GM21723 (cell line): ENCODE data around the gene EMX1.

ENCODE experiments used
- ATAC-seq: cut with Tn5 transposase; IDR thresholded peaks from one replicate; pipeline ENCODE4 v1.9.1; 2021; ENCODE audit warnings: mild to moderate bottlenecking, moderate library complexity; ENCODE audit not compliant: unreplicated experiment

The EMX1 gene

DNA sequence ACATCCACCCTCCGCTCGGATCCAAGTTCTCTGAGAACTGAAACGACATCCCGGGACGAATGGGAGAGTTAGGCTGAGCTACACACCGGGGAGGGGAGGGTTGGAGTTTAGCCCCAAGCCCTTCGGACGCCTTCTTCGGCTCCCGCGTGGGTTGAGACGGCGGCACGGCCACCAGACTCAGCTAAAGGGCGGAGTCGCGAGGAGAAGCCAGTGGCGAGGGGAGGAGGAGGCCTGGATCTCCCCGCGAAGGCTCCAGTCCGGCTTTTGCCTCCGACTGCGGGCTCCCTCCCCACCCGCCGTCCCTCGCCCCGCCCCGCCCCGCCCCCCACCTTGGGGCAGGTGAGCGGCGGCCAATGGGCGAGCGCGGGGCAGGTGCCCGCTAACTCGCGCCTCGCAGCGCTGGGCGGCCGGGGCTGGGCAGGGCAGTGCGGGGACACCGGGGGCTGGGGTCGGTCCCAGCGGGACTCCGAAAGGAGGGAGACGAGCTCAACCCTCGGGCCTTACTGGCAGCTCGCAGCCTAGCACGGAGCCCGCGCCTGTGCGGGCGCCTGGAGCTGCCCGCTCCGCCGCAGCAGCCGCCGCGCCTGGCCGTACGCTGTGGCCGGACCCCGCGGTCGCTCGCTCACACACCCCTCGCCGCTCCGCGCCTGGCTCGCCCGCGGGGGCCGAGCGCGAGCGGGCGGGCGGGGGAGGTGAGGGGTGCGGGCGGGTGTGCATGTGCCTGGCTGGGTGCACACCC, at the start of gene EMX1:
Gene EMX1, plus strand, starts transcription at position 382 of the 739 bp plus-strand sequence. Its CDS starts 334 bp downstream, at position 716.
- ATAC-seq = peak; percentile 53

DNA sequence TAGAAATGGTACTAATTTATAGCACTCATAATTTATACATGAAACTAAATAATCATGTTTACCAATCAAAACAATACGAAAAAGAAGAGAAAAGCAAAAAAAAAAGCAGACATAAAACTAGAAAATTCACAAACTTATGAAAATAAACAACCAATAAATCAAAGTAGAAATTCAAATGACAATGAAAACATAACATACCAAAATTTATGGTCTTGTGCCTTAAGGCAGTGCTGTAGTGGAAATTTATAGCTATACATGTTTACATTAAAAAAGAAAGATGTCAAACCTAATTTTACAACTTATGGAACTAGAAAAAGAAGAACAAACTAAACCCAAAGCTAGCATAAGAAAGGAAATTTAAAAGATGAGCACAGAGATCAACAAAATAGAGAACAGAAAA, 46.3 kb upstream of the EMX1 start:
- ATAC-seq = no peak

DNA sequence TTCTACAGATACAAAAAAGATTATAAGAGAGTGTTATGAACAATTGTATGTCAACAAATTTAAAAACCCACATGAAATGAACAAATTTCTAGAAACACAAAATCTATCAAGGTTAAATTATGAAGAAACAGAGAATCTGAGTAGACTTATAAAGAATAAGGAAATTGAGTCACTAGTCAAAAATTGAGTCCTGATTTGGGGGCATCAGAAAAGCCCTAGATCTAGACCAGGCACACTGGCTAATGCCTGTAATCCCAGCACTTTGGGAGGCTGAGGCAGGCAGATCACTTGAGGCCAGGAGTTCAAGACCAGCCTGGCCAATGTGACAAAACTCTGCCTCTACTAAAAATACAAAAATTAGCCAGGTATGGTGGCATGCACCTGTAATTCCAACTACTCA, 45.4 kb upstream of the EMX1 start:
- no peak for ATAC-seq

DNA sequence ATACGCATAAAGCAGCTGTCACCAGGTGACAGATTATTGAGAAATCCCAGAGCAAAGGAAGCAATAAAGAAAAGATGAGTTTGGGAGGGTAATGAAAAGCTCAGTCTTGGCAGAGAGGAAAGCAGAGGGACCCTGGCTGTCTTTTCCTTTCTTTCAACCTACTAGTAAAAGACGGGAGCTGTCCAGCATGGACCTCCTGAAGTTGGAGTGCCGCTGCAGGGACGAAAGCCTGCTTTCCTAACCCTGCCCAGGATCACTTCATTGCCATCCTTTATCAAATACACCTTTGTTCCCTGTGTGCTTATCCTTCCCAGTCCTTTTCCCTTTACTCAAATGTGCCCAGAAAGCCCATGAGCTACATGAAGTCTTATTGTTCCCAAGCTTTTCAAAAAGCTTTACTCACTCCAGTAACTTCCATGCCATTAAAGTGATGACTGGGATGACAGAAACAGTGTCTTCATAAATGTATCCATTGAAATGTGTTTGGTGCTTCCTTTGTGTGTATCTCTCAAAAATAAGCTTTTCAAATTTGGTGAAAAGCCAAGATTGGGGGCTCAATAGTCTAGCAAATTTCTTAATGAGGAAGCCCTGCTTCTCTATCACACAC, 33.9 kb upstream of the EMX1 start:
- no peak for ATAC-seq

DNA sequence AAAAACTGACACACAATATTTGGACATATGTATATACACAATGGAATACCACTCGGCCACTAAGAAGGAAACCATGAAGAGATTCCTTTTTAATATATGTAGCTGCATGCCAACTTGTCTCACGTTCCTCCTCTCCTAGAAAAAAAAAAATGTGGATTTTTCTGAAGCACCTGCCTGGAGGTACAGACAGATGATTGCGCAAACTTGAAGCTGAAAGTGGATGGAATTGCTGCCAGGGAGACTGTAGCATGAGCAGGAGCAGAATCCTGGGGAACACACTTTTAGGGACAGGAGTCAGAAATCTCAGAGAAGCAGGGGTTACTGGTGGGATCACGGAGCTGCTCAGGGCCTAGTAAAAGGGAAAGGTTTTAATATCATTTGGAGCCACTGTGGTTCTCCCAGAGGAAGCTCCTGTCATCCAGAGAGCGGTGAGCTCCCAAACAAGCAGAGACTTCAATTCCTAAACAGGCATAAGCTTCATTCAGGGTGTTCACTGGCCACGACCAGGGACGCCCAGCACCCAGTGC, 30.8 kb upstream of the EMX1 start:
- no peak for ATAC-seq

DNA sequence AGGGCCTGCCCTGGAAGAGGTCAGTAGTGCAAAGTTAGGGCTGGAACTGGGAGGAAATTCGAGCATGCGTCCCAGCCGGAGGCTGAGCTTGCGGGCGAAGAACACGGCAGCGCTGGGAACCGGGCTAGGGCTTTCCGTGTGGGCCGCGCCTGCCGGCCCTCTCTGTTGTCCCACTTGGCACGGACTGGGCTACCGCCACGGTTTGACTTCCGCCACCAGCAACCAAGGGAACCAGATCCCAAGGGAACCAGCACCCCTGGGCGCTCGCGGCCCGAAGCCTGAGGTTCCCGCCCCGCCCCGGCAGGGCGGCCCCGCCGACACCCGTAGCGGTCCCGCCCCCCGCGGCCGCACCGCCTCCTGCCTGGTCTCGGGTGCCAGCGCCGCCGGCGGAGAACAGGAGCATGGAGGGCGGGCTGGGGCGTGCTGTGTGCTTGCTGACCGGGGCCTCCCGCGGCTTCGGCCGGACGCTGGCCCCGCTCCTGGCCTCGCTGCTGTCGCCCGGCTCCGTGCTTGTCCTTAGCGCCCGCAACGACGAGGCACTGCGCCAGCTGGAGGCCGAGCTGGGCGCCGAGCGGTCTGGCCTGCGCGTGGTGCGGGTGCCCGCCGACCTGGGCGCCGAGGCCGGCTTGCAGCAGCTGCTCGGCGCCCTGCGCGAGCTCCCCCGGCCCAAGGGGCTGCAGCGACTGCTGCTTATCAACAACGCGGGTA, 30.1 kb upstream of the EMX1 start, which contains the start of gene SPR:
Gene SPR, plus strand, starts transcription at position 377 of the 708 bp plus-strand sequence. Its CDS starts 25 bp downstream, at position 402.
- ATAC-seq = peak; percentile 91

DNA sequence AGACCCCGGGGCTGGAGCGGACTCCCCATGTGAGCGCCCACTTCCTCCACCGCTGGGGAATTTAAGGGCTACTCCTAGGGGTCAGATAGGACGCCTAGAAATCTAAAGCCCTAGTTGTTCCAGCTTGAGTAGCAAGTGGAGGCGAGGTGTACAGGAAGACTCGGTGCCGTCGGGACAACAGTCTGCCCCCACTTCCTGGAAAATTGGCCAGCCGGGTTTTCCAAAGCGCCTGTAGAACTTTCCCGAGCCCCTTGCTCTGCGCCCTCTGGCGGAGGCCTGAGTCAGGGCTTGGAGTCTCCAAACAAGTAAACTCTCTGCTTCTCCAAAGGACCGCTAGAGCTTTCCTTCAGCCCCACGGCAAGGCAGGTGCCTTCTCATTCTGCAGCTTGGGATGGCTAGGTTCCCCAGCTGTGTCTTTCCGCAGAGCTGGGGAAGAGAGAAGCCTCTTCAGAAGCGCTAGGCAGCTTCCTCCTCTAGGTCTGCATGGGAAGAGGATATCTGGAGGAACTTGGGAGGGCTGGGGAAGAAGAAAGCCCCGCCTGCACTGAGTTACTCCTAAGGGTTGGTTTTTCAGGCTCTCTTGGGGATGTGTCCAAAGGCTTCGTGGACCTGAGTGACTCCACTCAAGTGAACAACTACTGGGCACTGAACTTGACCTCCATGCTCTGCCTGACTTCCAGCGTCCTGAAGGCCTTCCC, 29.4 kb upstream of the EMX1 start:
- peak; percentile 51 for ATAC-seq

DNA sequence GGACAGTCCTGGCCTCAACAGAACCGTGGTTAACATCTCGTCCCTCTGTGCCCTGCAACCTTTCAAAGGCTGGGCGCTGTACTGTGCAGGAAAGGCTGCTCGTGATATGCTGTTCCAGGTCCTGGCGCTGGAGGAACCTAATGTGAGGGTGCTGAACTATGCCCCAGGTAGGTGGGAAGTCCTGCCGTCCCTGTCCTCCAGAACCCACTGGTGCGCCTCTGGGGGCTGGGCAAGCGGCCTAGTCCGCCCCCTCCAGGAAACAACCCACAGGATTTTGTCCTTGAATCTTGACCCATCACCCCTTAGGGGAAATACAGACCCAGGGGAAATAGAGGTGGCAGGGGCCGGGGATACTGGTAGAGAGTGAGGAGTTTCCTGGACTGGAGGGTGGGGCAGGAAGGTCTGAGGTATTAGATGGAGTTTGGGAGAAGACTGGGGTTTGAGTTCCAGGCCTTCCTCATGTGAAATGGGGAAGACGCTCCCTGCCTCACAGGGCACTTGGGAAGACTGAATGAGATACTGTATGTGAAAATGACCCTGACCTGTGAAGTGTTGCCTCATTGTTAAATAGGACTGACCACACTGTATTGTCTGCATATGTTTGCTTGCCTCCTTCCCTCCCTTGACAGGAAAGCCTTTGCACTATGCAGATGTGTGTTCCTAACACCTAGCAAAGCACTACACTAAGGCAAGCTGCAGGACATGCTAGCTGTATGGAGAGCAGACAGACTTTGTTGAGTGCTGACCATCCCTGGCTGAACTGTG, 28.7 kb upstream of the EMX1 start:
- ATAC-seq = no peak

DNA sequence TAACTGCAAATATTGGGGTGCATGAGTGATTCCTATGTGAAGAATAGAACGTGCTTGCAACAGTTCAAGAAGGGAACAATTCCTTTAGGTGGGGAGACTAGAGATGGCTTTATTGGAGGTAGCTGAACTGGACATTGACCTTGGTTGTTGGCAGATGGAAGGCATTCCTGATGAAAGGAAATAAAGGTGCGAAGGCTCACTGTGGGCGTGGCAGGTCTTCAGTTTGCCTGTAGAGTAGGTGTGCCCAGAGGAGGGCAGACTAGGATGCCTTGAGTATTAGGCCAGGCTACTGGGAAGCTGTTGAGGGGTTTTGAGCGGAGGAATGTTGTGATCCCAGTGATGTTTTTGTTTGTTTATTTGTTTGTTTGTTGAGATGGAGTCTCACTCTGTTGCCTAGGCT, 27.3 kb upstream of the EMX1 start:
- ATAC-seq = no peak

DNA sequence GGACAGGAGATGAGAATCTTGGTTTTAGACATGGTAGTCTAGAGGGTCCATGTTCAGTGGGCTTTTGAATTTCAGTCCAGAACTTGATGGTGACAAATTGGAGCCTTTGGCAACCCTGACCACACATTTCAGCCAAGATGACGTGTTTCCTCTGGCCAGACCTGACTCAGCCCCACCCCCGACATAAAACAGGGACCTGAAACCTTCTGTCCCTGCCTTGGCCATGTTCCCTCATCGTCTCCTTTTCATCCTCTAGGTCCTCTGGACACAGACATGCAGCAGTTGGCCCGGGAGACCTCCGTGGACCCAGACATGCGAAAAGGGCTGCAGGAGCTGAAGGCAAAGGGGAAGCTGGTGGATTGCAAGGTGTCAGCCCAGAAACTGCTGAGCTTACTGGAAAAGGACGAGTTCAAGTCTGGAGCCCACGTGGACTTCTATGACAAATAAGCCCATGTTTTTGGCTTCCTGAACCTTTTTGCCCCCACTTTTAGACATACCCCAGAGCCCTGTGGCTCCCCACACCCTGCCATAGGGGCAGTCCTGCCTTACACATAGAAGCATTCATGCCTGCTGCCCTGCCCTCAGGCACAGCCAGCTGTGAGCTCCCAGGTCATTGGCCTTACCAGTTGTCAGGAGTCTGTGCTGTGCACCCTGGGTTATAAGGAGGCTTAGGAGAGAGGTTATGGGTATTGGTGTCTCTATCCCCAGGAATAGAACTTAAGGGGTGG, 26.1 kb upstream of the EMX1 start:
- no peak for ATAC-seq

DNA sequence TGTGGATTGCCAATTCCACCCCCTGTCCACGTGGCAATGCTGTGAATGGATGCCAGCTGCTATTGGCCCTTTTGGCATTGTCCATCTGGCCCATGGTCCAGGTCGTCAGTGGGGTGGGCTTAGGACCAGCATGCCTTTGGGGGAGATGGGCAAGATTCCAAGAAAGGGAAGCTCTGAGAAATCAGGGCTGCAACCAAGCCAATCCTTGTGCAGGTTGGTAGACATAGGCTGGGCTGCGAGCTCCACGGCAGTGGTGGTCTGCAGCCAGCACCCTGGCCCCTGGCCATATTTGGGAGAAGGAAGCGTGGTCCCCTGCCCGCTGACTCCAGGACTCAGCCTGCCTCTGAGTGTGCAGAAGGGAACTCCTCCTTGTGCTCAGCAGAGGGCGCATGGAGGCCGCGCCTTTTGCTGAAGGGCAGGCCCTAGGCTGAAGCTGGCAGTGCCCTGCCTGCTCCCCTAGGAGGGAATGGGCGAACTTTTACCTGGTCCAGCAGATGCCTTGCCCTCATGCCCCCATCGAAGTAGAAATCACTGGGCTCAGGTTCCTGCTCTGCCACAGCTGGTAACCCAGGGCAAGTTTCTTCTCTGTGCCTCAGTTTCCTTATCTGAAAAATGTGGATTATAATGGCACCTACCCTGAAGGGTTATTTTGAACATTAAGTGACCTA, 24.7 kb upstream of the EMX1 start:
- no peak for ATAC-seq

DNA sequence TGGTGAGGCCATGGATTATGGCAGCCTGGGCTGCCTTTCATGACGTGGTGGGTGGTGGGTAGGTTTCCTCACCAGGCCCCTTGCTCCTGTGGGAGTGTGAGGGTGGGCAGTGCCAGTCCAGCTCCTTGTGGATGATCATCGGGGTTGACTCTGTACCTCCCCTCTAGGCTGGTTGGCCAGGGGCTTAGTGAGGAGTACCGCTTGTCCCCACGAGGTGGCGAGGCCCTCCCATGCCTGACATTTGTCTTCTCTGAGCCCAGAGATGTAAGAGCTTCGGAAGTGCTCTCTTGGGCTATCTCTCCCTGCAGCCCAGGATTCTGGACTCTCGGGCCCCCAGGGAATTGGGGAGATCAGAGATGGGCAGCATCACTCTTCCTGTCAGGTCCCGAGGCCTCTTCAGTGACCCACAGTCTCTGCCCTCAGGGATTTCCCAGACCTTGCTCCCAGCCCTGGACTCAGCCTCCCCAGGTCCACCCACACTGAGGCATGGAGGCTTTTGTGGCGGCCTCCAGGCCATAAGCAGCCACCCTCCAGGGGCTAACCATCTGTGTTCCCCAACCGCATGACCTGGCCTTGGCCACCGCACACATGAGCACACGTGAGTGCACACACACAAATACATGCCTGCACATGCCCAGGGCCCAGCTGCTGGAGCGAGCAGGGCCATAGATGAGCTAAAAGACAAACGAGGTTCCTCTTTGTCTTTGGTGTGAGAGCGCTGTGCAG, 23.6 kb upstream of the EMX1 start:
- peak; percentile 63 for ATAC-seq

DNA sequence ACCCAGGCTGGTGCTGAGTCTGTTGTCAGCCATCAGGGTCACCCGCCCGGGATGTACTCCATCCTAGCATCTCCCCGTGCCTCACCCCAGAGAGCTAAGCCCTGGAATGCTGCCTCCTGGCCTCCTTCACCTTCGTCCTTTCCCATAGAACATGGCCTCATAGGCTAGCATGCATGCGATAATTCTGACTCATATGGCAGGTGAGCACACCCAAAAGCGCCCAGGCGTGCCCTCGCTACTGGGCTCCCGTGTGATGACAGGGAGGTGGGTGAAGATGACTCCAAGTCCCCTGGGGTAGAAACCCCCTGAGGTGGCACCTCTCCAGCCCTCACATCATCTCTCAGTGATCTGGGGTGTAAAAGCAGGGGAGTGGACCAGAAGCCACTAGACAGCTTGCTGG, 22.8 kb upstream of the EMX1 start:
- ATAC-seq = no peak

DNA sequence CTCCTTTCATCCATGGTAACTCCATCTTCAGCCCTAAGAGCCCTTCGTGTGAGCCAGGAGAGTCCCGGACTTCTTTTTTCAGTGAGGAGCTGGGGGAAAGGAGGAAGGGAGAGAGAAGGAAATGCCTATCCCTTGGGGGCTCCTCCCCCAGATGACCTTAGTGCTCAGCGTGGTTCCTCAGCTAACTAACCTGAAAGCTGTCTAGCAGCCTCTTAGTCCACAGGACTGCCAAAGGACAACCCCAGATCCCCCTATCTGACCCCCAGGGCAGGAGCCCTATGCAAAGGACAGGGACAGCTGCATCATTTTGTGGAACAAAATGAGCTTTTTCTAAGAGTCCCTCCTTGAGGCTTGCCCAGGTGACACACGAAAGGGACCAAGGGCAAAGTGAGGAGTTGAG, 22.2 kb upstream of the EMX1 start:
- no peak for ATAC-seq

DNA sequence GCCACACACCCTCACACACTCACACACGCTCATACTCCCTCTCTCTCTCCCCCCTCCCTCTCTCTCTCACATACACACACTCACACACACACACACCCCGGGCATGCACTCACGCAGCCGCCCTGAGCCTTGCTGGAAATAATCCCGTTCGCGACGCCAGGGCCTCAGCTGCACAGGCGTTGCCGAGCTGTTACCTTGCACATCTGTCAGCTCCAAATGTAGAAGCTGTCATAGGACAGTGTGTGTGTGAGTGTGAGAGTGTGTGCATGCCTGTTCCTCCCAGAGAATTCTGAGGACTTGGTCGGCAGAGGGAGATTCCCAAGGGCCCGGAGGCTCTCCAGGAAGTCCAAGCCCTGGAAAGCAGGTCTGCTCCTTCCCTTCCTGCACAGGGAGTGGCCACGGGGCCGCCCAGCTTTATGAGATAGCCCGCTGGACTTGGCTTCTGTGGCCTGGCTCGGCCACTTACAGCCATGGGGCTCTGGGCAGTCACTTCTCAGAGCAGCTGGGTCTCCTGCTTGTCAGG, 21.5 kb upstream of the EMX1 start:
- ATAC-seq = no peak

DNA sequence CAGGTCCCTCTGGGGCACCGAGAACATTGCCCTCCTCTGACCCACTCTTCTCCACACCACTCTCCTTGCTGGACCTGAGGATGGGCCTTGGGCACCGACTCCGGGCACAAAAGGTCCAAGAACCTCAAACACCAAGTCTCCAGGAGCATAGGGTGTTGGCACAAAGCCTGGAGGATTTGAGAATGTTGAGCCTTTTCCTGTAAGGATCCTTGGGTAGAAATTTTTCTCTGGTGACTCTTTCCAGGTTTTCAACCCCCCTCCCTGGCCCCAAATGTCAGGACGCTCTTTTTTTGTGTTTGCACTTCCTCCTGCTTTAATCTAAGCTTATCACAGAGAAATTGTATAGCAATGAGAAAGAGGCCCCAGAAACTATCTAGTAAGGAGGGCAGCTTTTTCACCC, 20.9 kb upstream of the EMX1 start:
- no peak for ATAC-seq

DNA sequence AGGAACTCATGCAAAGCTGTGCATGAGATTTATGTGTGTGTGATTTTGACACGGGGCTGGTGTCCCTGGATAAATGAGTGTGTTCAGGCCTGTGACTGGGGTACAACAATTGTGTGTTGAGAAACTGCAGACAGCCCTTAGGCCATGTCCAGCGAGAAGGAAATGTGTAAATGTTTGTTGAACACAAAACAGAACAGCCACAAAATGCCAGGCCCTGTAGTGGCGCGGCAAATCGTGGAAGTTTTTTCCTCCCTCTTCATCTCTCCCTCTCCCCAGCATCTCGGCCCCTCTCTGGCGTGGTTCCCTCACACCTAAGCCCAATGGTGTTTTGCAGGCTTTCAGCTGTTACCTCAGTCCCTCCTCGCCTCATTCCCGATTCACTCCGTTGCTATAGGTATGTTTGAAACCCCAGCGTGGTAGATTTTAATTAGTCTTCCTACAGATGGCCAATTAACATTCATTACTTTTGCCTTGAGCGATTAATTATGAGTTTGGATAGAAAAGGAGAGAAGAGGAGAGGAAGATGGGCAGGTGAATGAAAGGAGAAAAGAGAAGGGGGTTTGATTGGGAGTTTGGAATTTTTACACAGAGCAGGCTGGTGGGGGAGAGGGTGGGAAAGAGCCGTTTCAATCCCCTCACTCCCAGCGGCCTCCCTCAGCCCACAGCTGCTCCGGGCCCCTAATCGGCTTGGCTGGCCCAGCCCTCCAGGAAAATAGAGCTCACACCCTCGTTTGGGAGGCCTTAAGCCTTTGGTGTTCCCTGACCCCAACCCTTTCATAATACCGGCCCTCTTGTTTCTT, 19.3 kb upstream of the EMX1 start:
- ATAC-seq = no peak

DNA sequence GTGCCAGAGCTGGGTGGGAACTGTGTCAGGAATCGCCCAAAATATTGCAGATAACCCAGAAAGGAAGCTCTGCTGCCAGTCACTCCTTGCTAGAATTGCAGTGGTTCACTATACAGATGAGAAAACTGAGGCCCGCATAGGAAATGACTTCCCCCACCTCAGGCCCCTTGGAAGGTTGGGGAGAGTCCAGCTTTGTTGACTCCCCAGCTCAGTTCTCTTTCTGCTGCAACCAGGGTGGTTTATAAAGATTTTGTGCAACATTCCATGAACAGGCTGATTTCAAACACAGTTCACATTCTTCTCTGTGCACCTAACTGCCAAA, 18.8 kb upstream of the EMX1 start:
- ATAC-seq = no peak
